HepG2 (cell line): ENCODE results near the gene EIF5B.

ENCODE experiments used
- AHR ChIP-seq: IDR thresholded peaks from 2 replicates; pipeline ENCODE4 v1.6.1; 2018; ENCODE audit warnings: missing genetic modification reagents, missing compliant biosample characterization
- BRF2 ChIP-seq: sonication (generic); formaldehyde crosslinking; IDR thresholded peaks from 2 replicates; pipeline ENCODE4 v1.8.1; 2022; ENCODE audit warnings: mild to moderate bottlenecking, missing genetic modification reagents
- JUND ChIP-seq: sonication (generic); formaldehyde crosslinking; IDR thresholded peaks from 2 replicates; pipeline ENCODE4 v1.8.0; 2022; ENCODE audit warnings: mild to moderate bottlenecking, missing genetic modification reagents
- MAX ChIP-seq: IDR thresholded peaks from 2 replicates; pipeline ENCODE4 v1.6.1; 2012; ENCODE audit warnings: inconsistent platforms
- PBX3 ChIP-seq: sonication (generic); formaldehyde crosslinking; IDR thresholded peaks from 2 replicates; pipeline ENCODE4 v1.8.1; 2023; ENCODE audit warnings: missing genetic modification reagents, inconsistent platforms, borderline replicate concordance
- PPARG ChIP-seq: conservative IDR thresholded peaks from 2 replicates; pipeline ENCODE4 v1.6.1; 2016; ENCODE audit warnings: missing biosample characterization, missing genetic modification reagents
- ZBTB40 ChIP-seq, 2 experiments: fragments of 450-650 bp in 1 of 2; sonication (generic) in 1 of 2; formaldehyde crosslinking in 1 of 2; IDR thresholded peaks; 2 replicates each; pipeline versions ENCODE4 v1.6.1 to v1.8.0; 2016 to 2022; ENCODE audit warnings: antibody characterized with exemption in 1 of 2, mild to moderate bottlenecking in 1 of 2, missing genetic modification reagents in 1 of 2
- ZNF225 ChIP-seq: sonication (generic); formaldehyde crosslinking; IDR thresholded peaks from 2 replicates; pipeline ENCODE4 v1.4.0; 2020; ENCODE audit warnings: mild to moderate bottlenecking, missing genetic modification reagents
- ZNF232 ChIP-seq: sonication (generic); formaldehyde crosslinking; IDR thresholded peaks from 2 replicates; pipeline ENCODE4 v1.4.0; 2020; ENCODE audit warnings: missing genetic modification reagents, borderline replicate concordance
- ZNF670 ChIP-seq: sonication (generic); formaldehyde crosslinking; IDR thresholded peaks from 2 replicates; pipeline ENCODE4 v1.8.0; 2022; ENCODE audit warnings: mild to moderate bottlenecking, missing genetic modification reagents, borderline replicate concordance

- TF ChIP-seq BRF2 (CRISPR knock-in tag) (no peak), AHR (CRISPR knock-in tag) (no peak), PPARG (CRISPR knock-in tag) (no peak), ZNF670 (CRISPR knock-in tag) (no peak), JUND (no peak), ZNF232 (no peak), MAX (no peak), PBX3 (CRISPR knock-in tag) (no peak), ZNF225 (CRISPR knock-in tag) (no peak), ZBTB40 (IDR thresholded peaks at IDR 0.05) (no peak), ZBTB40 (CRISPR knock-in tag; IDR thresholded peaks at IDR 0.05) (no peak)
Measured at GRCh38 chr2:99439971-99440505, 102.8 kb downstream of the EIF5B start.
